Fibroblast of mammary gland (primary cell): Measurements from ENCODE around the gene TMEM125.

ENCODE experiments used
- DNase-seq: peaks from one replicate; pipeline ENCODE4 v3.0.0-alpha.2; 2010; ENCODE audit warnings: low read depth
- H3K4me3 ChIP-seq: 2 replicates; pipeline ENCODE4 v1.5.1; 2011; ENCODE audit warnings: low read depth, mild to moderate bottlenecking, low read length, moderate library complexity; ENCODE audit not compliant: control insufficient read depth
- TF ChIP-seq, protein P1 (sequence below): conservative IDR thresholded peaks from 2 replicates; pipeline ENCODE4 v1.5.1; 2011; ENCODE audit warnings: low read depth, low read length, inconsistent platforms; ENCODE audit not compliant: control insufficient read depth, insufficient read depth

Gene TMEM125

DNA sequence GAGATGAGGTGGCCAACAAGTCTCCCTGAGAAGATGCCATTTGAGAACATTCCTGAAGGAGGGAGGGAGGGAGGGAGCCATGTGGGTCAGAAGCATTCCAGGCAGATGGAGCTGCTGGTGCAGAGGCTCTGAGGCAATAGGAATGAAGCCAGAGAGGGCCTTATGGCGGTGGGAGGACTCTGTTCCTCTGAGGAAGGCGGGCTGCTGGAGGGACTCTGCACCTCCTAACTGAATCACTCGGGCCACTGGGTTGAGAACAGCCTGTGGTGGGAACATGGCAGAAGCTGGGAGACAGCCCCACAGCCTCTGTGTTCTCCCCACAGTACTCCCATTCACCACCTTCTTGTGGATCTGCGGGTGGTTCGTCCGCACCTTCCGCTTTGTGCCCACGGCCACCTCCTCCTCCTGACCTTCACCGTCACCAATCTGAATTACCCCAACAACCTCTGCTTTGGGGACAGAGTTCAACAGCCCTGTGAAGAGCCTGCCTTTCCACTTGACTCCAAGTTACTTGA is 2.4 kb upstream of the TMEM125 start:
- DNase-seq: peak; percentile 65
- TF ChIP-seq, protein P1, sequence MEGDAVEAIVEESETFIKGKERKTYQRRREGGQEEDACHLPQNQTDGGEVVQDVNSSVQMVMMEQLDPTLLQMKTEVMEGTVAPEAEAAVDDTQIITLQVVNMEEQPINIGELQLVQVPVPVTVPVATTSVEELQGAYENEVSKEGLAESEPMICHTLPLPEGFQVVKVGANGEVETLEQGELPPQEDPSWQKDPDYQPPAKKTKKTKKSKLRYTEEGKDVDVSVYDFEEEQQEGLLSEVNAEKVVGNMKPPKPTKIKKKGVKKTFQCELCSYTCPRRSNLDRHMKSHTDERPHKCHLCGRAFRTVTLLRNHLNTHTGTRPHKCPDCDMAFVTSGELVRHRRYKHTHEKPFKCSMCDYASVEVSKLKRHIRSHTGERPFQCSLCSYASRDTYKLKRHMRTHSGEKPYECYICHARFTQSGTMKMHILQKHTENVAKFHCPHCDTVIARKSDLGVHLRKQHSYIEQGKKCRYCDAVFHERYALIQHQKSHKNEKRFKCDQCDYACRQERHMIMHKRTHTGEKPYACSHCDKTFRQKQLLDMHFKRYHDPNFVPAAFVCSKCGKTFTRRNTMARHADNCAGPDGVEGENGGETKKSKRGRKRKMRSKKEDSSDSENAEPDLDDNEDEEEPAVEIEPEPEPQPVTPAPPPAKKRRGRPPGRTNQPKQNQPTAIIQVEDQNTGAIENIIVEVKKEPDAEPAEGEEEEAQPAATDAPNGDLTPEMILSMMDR: no peak

DNA sequence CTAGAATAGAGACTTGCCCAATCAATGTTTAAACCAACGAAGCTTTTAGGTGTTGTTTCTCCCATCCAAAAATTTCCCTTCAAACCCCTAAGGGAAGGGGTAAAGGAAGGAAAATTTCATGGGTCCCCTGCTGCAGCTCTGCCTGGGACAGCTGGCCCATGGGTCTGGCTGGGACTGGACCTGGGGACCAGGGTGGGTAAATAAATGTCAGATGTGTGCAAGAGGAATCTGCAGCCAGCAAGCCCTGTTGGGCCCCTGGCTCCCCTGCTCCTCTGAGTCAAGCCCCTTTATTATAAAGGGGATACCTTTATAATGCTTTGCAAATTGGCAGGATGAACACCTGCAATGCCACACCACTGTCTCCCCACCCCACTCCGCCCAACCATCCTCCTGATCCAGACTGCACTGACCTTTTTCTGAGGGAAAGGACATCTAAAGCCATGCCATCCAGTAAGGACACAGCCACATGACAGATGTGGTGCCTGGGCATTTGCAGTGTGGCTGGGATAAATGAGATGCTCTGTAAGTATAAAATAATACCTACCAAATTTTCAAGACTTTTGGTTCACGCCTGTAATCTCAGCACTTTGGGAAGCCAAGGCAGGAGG is 1.9 kb upstream of the TMEM125 start:
- DNase-seq: no peak
- no peak overlapping the region for H3K4me3 ChIP-seq
- TF ChIP-seq, protein P1: no peak

More for the DNA sequence above, 2.4 kb upstream of the TMEM125 start:
- H3K4me3 ChIP-seq: no peak overlapping the region

DNA sequence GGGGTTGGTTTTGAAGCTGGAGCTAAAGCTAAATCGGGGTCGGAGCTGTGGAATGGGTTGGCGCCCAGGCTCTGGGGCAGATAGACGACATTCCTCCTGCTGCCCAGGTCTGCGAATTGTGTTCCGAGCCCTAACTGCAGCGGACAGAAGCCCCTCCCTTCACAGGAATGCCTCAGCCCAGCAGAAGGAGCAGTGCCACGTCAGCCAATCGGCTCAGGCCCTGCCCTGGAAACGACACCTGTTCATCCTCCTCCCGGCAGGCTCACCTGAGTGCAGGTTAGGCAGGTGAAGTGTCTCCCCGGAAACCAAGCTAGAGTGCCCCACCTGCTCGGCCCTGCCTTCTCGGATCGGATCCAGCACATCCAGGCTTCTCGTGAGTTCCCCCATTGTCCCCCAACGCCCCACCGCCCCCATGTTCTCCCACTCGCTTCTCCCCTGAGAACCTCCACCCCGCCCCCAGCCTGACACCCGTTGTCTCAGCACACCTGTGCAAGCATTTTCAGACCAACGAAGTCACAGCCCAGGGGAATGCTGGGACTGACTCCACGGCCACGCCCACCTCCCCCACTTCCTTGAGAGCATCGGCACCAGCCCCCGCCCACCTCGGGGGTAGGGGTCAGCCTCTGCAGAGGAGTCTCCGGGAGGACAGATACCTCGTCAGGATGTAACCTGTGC is 775 bp downstream of the TMEM125 start:
- DNase-seq: no peak
- H3K4me3 ChIP-seq: no peak overlapping the region
- TF ChIP-seq, protein P1: no peak

DNA sequence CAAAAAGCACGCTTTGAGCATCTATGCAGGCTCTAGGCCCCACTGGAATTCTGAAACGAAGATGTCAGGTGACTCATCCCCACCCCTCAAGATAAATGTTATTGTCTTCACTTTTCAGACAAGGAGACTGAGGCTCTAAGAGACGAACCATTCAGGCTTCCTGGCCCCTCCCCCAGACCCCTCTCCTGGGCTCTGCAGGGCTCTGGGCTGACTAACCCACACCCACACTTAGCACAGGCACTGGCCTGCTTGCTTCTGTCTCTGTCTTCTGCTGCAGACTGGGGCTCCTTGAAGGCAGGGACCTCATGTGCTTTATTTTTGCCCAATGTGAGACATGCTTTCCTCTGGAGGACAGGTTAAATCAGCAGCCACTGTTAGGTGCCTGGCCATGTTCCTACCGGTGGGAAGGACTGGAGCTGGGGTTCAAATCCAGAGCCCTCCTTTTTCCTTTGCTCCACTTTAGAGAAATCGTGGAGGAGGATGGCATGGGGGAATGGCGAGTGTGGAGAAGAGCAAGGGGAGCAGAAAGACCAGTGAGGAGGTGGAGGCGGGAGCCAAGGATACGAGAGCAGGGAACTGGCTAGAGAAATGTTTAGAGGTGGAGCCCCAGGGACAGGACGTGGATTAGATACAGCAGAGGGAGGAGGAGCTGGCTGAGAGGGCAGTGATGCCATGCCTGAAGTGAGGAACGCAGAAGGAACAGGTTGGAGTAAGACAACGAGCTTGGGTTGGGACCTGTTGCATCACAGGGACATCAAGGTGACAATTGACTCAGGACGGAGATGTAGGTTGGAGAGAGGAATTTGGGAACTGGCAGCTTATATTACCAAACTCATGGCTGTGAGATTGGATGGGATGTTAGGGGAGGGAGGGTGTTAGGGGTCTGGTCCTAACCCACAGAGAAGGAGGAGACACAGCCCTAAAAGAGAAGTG is 1.7 kb downstream of the TMEM125 start:
- DNase-seq: peak; percentile 8
- TF ChIP-seq, protein P1: no peak
- no peak overlapping the region for H3K4me3 ChIP-seq

DNA sequence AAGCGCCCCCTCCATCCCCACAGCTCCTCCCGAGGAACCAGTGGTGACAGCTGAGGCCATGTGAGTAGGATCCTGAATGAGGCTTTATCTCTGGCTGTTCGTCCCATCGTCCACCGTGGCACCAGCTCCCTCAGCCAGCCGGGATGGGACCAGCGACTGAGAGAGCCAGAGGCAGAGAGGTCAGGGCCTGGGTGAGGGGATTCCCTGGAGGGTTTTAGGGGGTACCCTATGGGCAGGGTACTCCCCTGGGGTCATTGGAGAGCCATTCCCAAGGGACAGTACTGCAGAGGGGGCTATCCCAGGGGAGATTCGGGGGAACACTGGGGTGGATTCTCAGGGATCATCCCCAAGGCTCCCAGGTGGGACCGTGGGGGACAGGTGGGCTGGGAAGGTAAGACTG is 2.4 kb downstream of the TMEM125 start:
- DNase-seq: no peak
- TF ChIP-seq, protein P1: no peak
- no peak overlapping the region for H3K4me3 ChIP-seq

DNA sequence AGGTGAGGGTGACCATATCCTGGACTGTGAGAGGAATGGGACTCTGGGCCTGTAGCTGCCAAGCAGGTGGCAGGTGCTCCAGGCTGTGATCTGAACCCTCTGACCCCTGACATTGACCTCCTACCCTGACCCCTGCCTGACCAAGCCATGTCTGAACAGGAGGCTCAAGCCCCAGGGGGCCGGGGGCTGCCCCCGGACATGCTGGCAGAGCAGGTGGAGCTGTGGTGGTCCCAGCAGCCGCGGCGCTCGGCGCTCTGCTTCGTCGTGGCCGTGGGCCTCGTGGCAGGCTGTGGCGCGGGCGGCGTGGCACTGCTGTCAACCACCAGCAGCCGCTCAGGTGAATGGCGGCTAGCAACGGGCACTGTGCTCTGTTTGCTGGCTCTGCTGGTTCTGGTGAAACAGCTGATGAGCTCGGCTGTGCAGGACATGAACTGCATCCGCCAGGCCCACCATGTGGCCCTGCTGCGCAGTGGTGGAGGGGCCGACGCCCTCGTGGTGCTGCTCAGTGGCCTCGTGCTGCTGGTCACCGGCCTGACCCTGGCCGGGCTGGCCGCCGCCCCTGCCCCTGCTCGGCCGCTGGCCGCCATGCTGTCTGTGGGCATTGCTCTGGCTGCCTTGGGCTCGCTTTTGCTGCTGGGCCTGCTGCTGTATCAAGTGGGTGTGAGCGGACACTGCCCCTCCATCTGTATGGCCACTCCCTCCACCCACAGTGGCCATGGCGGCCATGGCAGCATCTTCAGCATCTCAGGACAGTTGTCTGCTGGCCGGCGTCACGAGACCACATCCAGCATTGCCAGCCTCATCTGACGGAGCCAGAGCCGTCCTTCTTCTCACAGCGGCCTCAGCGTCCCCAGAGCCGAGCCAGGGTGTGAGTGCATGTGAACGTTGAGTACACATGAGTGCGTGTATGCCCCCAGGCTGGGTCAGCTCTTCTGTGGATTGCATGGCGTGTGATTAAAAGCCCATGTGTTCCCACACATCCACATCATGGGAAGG is 3.1 kb downstream of the TMEM125 start:
- H3K4me3 ChIP-seq: no peak overlapping the region
- no peak for DNase-seq
- TF ChIP-seq, protein P1: no peak
